Hypothalamus (tissue), 51 donors: ENCODE measurements around the gene IGF2BP2.
A peak's percentile ranks its signal among the peaks of the same experiment; 100 is the strongest.
"Not testable (repeated sequence)": the region's sequence is repeated elsewhere in the genome, so short reads cannot be mapped to it uniquely, and the experiment has no call there.

Experiments used
- DNase-seq, 51 donors: peaks; one replicate each; lab custom pipeline; 2025; lab: John Stamatoyannopoulos, UW

The IGF2BP2 gene

DNA sequence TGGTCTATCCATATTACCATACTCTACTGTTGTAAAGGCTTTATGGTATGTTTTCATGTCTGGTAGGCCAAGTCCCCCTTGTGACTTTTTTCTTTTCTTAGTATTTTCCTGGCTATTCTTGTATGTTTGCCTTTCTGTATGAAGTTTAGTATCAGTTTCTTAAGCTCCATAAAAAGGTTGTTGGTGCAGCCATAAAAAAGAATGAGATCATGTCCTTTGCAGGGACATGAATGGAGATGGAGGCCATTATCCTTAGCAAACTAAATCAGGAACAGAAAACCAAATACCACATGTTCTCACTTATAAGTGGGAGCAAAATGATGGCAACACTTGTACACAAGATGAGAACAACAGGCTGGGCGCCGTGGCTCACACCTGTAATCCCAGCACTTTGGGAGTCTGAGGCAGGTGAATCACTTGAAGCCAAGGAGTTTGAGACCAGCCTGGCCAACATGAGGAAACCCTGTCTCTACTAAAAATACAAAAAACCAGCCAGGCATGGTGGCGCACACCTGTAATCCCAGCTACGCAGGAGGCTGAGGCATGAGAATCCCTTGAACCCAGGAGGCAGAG lies 13.7 kb upstream of the IGF2BP2 start:
- DNase-seq, result not testable (repeated sequence)

DNA sequence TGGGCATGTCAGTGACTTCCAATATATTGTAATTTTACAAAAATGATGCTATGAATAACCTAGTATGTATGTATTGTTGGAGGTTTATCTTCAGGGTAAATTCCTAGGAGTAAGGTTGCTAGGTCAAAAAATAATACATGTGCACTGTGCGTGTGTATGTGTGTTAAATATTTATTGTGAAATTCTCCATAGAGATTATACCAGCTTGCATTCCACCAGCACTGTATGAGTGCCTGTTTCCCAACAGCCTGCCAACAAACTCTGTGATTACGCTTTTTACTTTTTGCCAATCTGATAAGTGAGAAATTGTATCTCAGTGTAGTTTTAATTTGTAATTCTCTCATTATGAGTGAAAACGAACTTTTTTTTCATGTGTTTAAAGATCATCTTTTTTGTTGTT lies 12.6 kb upstream of the IGF2BP2 start:
- no peak for DNase-seq

DNA sequence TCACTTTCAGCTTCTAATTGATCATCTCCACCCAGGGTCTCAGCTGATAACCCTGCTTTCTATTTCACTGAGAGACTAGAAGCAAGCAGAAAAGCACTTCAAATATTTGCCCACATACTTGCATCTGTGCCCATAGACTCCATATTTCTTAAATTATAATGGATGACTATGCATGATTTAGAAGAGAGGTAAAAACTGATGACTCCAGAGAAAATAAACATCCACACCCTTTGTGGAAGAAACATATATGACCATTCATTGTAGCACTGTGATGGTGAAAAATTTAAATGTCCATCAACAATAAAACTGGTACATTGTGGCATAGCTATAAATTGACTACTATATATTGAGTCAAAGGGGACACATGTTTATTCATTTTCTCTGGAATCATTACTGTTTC lies 7.1 kb upstream of the IGF2BP2 start:
- no peak for DNase-seq

DNA sequence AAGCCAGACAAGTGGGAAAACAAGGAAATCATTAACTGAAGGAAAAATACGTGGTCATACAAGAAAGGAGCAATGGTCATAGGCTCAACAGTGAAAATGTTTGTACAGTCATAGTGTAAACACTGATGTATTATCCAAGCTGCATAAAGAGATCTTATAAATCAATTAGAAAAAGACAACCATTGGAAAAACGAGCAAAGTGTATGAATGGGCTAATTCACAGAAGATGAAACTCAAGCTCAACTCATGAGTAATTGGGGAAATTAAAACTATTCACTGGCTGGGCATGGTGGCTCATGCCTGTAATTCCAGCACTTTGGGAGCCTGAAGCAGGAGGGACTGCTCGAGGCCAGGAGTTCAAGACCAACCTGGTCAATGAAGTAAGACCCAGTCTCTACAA lies 6.4 kb upstream of the IGF2BP2 start:
- DNase-seq, result no peak

DNA sequence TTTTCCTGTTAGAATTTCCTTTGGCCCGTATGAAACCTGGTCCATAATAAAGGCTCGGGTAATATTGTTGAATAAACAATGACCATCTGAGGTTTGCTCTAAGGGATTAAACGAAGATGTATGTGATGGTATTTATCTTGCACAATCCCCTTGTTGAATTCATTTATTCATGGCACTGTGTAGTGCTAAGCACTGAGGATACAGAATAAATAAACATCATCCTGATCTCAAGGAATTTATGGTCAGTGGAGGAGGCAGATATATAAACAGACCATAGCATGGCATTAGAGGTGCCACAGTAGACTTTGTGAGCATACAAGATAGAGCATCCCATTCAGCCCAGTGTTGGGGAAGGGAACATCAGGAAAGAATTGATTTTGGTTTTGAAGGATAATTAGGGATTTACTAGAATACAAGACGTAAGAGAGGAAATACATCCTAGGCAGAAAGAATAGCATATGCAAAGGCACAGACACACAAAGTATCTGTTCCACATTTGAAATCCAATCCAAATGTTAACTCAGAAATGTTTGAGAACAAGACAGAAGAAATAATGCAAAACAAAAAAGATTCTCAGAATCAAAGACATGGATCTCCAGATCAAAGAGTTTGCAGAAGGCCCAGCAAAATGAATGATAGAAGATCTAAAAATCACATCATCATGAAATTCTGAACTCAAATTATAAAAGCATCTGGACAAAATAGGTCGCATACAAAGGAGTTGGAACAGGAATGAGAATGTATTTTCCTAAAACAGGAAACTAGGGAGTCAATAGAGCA lies 5.4 kb upstream of the IGF2BP2 start:
- no peak for DNase-seq

DNA sequence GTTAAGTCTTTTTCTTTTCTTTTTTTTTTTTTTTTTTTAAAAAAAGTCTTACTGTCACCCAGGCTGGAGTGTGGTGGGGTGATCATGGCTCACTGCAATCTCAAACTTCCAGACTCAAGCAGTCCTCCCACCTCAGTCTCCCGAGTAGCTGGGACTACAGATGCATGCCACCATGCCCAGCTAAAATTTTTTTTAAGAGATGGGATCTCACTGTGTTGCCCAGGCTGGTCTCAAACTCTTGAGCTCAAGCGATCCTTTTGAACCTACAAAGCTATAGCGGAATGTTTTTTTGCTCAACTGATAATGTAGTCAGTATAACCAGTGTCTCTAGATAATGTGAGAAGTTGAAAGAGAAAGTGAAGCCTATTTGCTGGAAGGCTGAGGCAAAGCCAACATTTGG lies 3.9 kb upstream of the IGF2BP2 start:
- DNase-seq, result no peak

DNA sequence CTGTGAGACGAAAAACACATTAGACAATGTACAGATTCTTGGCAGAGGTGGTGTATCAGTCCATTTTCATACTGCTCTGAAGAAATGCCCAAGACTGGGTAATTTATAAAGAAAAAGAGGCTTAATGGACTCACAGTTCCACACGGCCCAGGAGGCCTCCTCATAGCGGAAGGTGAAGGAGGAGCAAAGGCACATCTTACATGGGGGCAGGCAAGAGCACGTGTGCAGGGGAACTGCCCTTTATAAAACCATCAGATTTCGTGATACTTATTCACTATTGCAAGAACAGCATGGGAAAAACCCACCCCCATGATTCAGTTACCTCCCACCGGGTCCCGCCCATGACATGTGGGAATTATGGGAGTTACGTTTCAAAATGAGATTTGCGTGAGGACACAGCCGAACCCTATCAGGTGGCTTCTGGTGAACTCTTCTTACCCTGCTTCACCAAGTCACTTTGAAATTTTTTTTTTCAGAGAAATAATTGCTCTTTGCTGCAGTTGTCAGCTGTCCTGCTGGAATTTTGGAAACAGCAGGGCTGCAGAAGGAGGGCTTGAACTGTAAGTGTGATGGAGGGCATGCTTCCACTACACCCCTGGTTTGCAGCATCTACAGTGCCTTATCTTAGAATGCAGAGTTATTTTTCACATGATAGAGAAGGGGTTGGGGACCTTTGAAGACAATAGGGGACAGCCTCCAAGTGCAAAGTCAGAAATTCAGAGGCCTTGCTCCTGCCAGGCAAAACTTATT lies 2.9 kb upstream of the IGF2BP2 start:
- no peak for DNase-seq

DNA sequence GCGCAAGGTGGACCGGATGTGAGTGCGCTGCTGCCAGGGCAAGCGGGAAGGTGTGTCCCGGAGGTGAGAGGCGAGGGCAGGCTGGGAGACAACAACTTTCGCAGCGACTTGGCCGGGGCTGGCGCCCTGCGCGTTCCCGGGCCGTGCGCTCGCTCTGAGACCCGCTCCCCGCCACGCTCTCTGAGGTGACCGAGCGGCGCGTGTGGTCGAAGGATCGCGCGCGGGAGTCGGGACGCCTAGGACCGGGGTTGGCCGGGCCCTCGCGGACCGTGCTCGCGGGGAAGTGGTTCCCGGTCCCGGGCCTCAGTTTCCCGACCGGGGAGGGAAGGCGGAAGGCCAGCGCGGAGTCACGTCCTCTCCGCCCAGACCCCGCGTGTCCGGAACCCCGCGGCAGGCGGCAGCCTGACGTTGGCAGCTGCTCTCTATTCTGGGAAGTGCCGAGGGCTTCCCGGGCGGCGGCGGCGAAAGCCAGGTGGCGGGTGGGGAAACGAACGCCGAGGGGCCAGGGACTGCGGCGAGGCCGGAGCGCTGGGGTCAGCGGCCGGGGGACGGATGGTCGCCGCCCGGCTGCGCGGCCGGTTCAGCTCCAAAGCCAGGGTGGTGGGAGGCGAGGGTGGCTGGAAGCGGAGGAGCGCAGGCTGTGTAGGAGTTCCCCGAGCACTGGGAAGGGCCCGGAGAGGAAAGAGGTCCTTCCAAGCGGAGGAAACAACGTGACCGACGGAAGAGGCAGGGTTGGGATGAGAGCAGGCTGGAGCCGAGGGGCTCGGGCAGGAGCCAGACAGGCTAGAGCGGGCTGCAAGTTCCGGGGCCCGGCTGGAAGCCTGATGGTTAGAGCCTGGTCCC lies 1.0 kb upstream of the IGF2BP2 start:
- peak in 3 of 51 donors; percentile 2 to 6 (median 3) for DNase-seq

DNA sequence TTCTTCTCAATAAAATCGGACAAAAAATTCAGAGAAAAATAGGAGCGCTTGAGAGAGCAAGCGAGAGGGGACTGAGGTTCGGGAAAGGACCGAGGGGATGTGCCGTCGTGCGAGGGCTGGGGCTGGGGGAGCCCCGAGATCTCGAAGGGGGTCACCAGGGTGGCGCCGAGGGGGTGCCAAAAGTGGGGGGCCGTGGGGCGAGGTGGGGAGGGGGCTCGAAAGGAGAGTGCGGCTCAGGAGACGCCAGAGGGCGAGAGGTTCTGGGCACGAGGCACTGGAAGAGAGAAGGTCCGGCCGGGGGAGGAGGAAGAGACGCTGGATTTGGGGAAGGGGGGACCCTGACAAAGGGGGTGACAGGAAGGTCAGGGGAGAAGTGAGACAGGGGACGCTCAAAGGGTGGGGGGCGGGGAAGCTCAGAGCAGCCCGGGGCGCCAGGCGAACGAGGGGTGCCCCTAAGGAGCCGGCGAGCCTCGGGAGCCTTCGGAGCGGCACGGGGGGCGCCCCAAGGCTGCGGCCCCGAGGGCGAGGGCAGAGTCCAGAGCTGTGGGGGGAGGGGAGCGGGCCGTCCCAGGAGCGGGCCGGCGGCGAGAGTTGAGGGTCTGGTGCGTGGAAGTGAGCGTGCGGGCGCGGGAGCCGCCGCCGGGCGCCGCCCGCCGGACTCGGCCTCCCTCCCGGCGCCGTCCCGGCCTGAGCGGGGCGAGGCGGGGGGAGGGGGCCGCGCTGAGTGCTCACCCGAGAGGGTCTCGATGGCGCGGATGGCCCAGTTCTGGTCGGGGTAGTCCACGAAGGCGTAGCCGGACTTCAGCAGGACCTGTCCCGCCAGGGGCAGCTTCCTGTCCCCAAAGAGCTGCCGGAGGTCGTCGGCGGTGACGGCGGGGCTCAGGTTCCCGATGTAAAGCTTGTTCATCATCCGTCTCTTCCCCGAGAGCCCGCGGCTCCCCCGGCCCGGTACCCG lies 514 bp downstream of the IGF2BP2 start:
- DNase-seq, result no peak

DNA sequence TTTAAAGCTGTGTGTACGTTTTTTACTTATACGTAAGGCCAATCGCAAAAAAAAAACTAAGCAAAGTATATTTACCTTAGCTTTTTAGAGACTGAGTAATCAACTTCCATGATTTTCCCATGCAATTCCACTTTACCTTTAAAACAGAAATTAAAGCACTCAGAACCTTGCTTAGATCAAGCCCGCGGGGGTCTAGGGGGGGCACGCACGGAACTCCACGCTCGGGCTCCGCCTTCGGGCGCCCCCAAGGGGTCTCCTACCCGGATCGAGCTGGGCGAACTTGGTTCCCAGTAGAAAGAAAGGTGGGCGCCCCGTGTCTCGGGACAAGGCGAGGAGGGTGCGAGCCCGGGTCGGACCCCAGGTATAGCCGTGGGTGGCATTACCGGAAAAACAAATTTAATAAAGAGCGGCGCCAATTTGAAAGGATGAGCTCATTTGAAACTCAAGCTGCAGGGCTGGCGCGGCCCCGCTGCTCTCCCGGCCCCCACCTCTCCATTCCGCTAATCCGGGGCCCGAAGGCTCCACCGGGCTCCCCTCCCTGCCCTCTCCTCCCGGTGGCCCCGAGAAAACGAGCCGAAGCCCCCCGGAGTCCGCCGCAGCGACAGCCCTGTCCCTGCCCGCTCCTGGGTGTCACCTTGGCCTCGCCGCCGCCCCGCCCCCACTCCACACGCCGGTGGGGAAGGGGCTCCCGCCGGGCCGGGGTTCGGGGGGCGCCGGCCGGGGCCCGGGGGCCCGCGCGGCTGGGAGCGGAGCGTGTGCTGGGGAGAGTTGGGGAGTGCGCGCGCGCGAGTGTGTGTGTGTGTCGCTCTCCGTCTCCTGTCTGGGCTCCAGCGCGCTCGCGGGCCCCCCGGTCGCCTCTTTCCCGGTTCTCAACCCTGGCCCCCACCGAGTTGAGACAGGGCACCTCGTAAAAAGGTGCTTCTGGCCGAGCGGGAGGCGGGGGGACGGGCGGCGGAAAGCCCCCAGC lies 1.5 kb downstream of the IGF2BP2 start:
- DNase-seq, result peak in 7 of 51 donors; percentile 2 to 17 (median 3)

DNA sequence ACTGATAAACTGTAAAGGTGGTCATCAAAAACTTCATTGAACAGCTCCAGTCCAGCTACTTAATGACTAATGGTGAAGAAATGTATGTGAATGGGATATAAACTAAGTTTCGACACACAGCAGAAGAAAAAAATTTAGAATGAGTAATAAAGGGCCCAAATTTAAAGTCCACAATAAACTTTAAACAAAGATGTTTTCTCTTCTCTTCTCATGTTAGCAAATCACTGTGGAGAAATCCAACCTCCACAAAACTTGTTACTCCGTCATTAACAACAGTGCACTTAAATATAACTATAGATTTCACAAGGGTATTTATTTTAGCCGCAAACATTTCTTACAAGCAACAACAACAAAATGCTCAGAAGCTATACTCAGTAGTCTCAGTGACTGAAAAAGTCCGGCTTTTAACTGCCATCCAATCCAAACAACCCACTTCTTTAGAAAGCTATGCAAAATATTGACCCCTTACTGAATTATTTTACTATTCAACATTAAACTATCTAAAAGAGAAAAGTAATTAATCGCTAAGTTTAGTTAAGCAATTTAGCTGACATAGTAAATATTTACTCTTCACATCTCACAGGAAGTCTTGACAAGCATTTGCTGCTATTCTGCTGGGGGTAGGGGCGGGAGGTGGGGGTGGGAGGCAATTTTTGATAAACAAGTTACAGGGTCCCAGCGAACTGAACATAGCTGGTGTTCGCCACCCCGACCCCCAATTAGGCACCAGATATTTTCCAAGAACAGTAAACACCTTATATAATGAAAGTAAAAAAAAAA lies 2.4 kb downstream of the IGF2BP2 start:
- no peak for DNase-seq

DNA sequence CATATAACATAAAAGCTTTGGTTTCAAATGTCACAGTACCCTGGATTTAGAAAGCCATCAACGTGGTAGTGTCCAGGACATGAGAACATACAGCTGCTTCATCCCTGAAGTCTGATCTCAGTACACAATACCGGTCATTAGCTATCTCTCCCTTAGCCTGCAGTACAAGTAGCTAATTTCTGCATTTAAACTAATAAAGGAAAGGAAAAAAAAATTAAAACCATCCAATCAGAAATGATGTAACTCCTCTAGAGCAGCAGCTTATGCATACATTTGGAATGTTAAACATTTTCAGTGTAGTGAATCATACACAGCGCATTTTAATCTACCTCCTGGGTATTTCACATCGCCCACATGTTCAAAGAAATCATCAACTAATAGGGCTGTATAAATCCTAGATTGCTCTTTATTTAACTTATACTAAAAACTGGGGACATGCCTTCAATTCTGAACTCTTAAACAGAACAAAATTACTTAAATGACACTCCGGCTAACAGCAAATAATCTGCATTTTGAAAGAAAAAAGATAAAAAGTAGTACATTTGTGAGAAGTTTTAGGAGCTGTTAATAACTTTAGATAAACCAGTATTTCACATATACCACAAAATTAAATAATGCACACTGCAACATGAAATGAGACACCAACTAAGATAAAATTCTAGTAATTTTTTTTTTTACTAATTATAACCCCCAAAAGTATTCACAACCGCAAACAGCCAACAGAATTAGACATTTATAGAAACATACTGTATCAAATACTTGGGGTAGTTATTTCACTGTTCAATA lies 3.7 kb downstream of the IGF2BP2 start:
- DNase-seq, result no peak

DNA sequence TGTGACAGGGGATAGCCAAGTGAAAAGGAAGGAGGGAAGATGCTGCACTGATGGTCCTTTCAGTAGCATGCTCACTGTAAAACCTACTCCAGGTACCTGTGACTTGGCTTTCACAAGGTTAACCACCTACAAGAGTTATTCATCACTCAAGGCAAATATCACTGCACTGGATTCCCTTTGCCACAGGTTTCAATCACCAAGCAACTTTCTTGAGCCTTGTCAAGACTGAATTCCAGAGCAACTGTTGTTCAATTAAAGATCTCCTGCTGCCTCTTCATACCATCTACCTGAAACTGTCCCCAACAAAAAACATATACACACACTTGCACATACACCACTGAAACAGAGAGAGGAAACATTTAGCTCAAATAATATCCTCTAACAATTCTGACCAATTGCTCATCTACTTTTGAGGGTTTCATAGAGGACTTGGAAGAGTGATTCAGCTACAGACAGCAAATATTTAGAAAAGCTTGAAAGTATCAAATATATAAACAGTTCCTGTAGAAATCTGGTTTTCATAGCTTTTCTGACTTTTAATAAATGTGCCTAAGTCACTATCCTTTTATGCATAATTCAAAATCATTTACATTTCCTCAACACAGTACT lies 6.5 kb downstream of the IGF2BP2 start:
- DNase-seq, result no peak

DNA sequence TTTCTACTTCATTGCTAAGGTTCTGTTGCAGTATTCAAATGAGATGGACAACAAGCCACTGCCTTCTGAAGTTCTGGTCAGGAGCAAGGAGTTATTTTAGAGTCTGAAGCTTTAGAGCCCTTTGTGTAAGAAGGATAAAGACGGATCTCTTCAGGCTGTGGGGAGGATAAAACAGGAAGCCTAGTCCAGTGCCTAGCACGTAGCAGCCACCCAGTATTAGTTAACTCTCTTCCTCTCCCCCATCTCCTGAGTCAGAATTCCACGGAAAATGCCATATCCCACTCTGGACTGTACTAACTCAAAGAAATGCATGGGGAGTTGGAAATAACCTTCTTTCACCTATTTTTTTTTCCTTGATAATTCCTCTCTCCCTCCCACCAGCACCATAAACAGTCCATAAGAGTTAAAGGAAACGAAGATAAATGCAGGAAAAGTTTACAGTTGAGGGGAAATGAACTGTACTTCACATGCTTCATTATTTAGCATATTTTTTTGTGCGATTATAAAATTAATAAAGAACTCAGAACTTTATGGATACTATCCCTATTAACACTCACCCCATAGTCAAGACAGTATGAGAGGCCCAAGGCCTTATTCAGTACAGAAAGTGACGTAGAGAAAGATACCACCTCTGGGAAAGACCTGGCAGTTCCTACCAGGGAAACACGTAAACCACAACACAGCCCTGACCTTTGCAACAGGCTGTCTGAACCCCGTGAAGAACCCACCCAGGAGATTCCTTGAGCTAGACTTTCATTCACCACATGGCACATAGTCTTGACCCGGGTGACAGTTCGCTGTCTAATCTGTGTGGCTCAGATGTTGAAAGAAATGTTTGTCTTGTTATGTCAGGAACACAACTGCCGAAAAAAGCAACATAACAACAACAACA lies 9.2 kb downstream of the IGF2BP2 start:
- DNase-seq, result no peak

DNA sequence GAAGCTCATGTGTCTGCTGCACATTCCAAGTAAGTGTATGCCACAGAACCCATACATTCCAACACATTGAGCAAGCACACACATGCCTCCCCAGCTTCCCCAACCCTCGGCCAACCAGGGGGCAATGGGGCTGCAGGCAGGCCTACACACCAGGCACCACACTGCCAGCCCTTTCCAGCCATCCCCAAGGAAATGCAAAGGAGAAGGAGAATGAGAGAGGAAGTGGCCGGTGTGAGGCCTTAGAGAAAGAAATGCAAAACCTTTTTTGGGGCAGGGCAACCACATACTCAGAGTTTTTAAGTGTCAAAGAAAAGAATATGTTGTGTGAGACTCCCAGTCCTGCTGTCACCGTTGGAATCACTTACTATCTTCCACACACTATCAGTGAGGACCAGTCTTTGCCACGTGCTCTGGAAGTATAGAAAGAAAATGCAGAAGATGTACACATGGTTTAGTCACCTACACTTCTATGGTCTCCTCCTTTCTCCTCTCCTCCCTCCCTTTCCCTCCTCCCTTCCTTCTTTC lies 11.1 kb downstream of the IGF2BP2 start:
- no peak for DNase-seq
